Gastroesophageal sphincter (tissue), 4 donors: Measurements from ENCODE around the gene GNG8. TPM values are rescaled to one million over a fixed set of nuclear protein-coding genes. Genes with fewer than 3 reads are reported as not detected.

Experiments used
- ATAC-seq: fragments of 150-250 bp; one replicate; pipeline ENCODE4 v1.9.1; 2016; ENCODE audit warnings: mild to moderate bottlenecking, moderate library complexity
- H3K27ac ChIP-seq, 4 donors: fragments of 200-600 bp; sonication (generic) in 3 of 4; 1 replicate in 3 of 4; 2 replicates in 1 of 4; pipeline ENCODE4 v1.5.1; 2016 to 2019
- H3K27me3 ChIP-seq: fragments of 200-600 bp; sonication (generic); one replicate; pipeline ENCODE4 v1.5.1; 2019
- H3K36me3 ChIP-seq, 2 donors: fragments of 200-600 bp; sonication (generic); one replicate each; pipeline ENCODE4 v1.5.1; 2019; ENCODE audit warnings: control low read depth in 1 of 2
- H3K4me1 ChIP-seq, 3 donors: fragments of 200-600 bp; sonication (generic); 1 replicate in 2 of 3; 2 replicates in 1 of 3; pipeline ENCODE4 v1.5.1; 2016 to 2019; ENCODE audit warnings: control low read depth in 2 of 3
- H3K4me3 ChIP-seq, 2 donors: fragments of 200-600 bp; sonication (generic); one replicate each; pipeline ENCODE4 v1.5.1; 2019; ENCODE audit warnings: mild to moderate bottlenecking in 1 of 2, moderate library complexity in 1 of 2
- H3K9me3 ChIP-seq, 3 donors: fragments of 200-600 bp; sonication (generic); one replicate each; pipeline ENCODE4 v1.5.1; 2017 to 2019; ENCODE audit warnings: control low read depth in 2 of 3
- CTCF ChIP-seq, 4 experiments: fragments of 200-600 bp in 2 of 4; fragments of 450-650 bp in 2 of 4; sonication (generic) in 1 of 4; IDR thresholded peaks; one replicate each; pipeline ENCODE4 v1.5.1; 2017 to 2019; ENCODE audit warnings: antibody characterized with exemption in 4 of 4, mild to moderate bottlenecking in 2 of 4, moderate library complexity in 2 of 4
- EP300 ChIP-seq: sonication (generic); formaldehyde crosslinking; IDR thresholded peaks from one replicate; pipeline ENCODE4 v1.6.1; 2017; ENCODE audit warnings: antibody characterized with exemption, mild to moderate bottlenecking
- POLR2A ChIP-seq, 2 donors: fragments of 450-650 bp; IDR thresholded peaks; one replicate each; pipeline ENCODE4 v1.6.1; 2017; ENCODE audit warnings: antibody characterized with exemption in 2 of 2, mild to moderate bottlenecking in 2 of 2, moderate library complexity in 1 of 2
- POLR2AphosphoS5 ChIP-seq: sonication (generic); formaldehyde crosslinking; IDR thresholded peaks from one replicate; pipeline ENCODE4 v1.6.1; 2017; ENCODE audit warnings: antibody characterized with exemption
- WGBS, 2 donors: methylation state at CpG; one replicate each; pipeline ENCODE4 v1.1.5; 2018; ENCODE audit warnings: low coverage in 1 of 2; 5-methylcytosine and 5-hydroxymethylcytosine counted together
- total RNA-seq, 4 donors: library from RNA; depleted of rRNA; stranded (reverse); fragments of >200 nt; gene quantifications; one replicate each; pipeline ENCODE4 v1.1.0, GENCODE V29; 2016

GNG8 gene
- total RNA-seq, 4 donors from 2014 or later: not detected

GRCh38 chr19:46621191-46622117 lies 14.5 kb downstream of the GNG8 start:
- TF ChIP-seq POLR2AphosphoS5 (no peak), CTCF (IDR thresholded peaks at IDR 0.05) (peak in 1 of 4 experiments; percentile 7)
- Histone ChIP-seq H3K4me1 (peaks cover 3 to 100% (median 67%) of the 10 kb centered on the region in 3 donors), H3K27ac (peak overlapping the region; percentile 22 to 87 (median 80)), H3K4me3 (peak overlapping the region in 1 of 2 donors; percentile 30), H3K36me3 (no peaks in the 10 kb centered on the region), H3K27me3 (no peaks in the 10 kb centered on the region), H3K9me3 (no peaks in the 10 kb centered on the region)
- WGBS, 2 donors: 40 to 62% methylated on average over 1 to 15 of the region's 32 CpGs
- ATAC-seq: no peak

GRCh38 chr19:46620716-46621115 lies 15.3 kb downstream of the GNG8 start:
- ATAC-seq: peak; percentile 56
- Histone ChIP-seq H3K4me3 (peak overlapping the region in 1 of 2 donors; percentile 30), H3K9me3 (no peaks in the 10 kb centered on the region), H3K36me3 (no peaks in the 10 kb centered on the region), H3K27ac (peak overlapping the region; percentile 22 to 87 (median 80)), H3K27me3 (no peaks in the 10 kb centered on the region), H3K4me1 (peaks cover 3 to 95% (median 63%) of the 10 kb centered on the region in 3 donors)
- WGBS, 2 donors: 34% methylated on average over 4 of the region's 6 CpGs; no CpG with 5 or more reads in 1 of the 2 donors
- peak; percentile 61 for TF ChIP-seq POLR2AphosphoS5
- TF ChIP-seq CTCF (IDR thresholded peaks at IDR 0.05): no peak

DNA sequence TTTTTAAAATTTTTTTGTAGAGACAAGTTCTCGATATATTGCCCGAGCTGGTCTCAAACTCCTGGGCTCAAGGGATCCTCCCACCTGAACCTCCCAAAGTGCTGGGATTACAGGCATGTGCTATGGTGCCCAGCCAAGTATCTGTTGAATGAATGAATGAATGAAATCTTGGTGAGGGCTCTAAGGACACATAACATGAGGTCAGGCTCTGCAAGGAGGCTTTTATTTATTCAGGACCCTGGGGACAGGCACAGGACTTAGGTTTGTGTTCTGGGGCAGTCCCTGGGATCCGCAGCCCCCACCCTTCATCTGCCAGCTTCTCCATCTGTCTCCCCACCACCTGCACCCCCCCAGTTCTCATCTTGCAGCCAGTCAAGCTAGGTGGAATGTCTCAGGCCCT lies 15.7 kb downstream of the GNG8 start:
- ATAC-seq: no peak
- TF ChIP-seq POLR2A (IDR thresholded peaks at IDR 0.05) (no peak), EP300 (no peak), CTCF (IDR thresholded peaks at IDR 0.05) (no peak), POLR2AphosphoS5 (no peak)
- no peaks in the 10 kb centered on the region for H3K27me3 ChIP-seq
- 20 to 83% methylated on average over 1 of the region's 3 CpGs for WGBS, 2 donors
- peaks cover 3 to 91% (median 58%) of the 10 kb centered on the region in 3 donors for H3K4me1 ChIP-seq
- H3K4me3 ChIP-seq: no peak overlapping the region
- no peaks in the 10 kb centered on the region for H3K9me3 ChIP-seq
- H3K36me3 ChIP-seq: no peaks in the 10 kb centered on the region
- peak overlapping the region in 3 of 4 donors; percentile 76 to 87 (median 84) for H3K27ac ChIP-seq

- TF ChIP-seq POLR2AphosphoS5 (peak; percentile 32), CTCF (IDR thresholded peaks at IDR 0.05) (no peak)
- Histone ChIP-seq H3K4me3 (no peak overlapping the region), H3K9me3 (no peaks in the 10 kb centered on the region), H3K27me3 (no peaks in the 10 kb centered on the region), H3K27ac (peak overlapping the region in 3 of 4 donors; percentile 11 to 87 (median 65)), H3K4me1 (peaks cover 3 to 87% (median 45%) of the 10 kb centered on the region in 3 donors), H3K36me3 (no peaks in the 10 kb centered on the region)
- WGBS, 2 donors: 27 to 38% methylated on average over 2 to 6 of the region's 9 CpGs
- peak; percentile 31 for ATAC-seq
These were observed 17.3 kb downstream of the GNG8 start for GRCh38 chr19:46618670-46619231.
